ENCODE results near the gene OIT3. TPM values are rescaled to one million over a fixed set of nuclear protein-coding genes. Genes with fewer than 3 reads are reported as not detected.
A peak's percentile ranks its signal among the peaks of the same experiment; 100 is the strongest.

Gene OIT3
- total and polyA plus RNA-seq, 2 of the 8 experiments (the other 6 are each of a cell fraction or from before 2014, with no cell fraction given) = not detected

DNA sequence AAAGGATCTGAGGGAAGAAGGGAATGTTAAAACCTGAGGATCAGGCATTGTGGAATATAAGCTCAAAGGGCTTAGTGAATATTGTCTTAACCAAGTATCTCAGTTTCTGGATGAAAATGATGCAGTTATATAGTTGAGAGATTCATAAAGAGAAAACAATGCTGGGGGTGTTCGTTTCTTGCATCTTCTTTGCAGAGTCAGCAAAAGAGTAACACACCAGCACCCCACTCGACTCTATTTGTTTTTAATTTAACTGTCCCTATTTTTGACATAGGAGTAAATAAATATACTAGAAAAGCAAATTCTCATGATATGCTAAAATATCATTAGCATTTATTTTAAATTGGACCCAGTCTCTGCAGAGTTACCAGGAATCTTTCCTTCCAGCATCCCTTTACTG is 7.6 kb upstream of the OIT3 start:
- Histone ChIP-seq H4K20me1 (replicated peaks in 1 of 2; ENCODE audit: control insufficient read depth in 1 of 2, insufficient read depth in 2 of 2, low read length in 2 of 2) (no peaks in the 10 kb centered on the region), H3K18ac (ENCODE audit: extremely low read depth, low read length) (no peak overlapping the region), H3K9ac (replicated peaks in 1 of 4; ENCODE audit: extremely low read depth in 1 of 4, low read depth in 3 of 4, low read length in 3 of 4) (no peak overlapping the region), H4K91ac (replicated peaks; ENCODE audit: insufficient read length, low read length) (no peak overlapping the region), H3K56ac (replicated peaks; ENCODE audit: insufficient read length, low read depth, low read length) (no peak overlapping the region), H2BK5ac (ENCODE audit: low read depth, low read length) (no peak overlapping the region), H3K4me3 (ENCODE audit: extremely low read depth in 1 of 4, insufficient read depth in 2 of 4, low read depth in 3 of 4, low read length in 4 of 4) (peak overlapping the region in 1 of 4 experiments; percentile 8; a peak in 1 of 8 replicates), H2BK20ac (ENCODE audit: low read length) (no peak overlapping the region), H2AFZ (ENCODE audit: low read length) (no peak overlapping the region), H3K79me1 (ENCODE audit: low read depth, low read length) (no peaks in the 10 kb centered on the region), H3K14ac (ENCODE audit: insufficient read length) (no peak overlapping the region), H3K4ac (replicated peaks; ENCODE audit: insufficient read length, low read depth, low read length) (no peak overlapping the region), H3K27ac (ENCODE audit: low read depth, low read length) (no peak overlapping the region), H2AK5ac (ENCODE audit: low read depth, low read length) (no peak overlapping the region), H3K4me2 (ENCODE audit: insufficient read depth in 1 of 2, low read depth in 2 of 2, low read length in 2 of 2) (no peak overlapping the region; a peak in 1 of 4 replicates), H4K8ac (ENCODE audit: extremely low read depth, insufficient read depth, low read length) (no peak overlapping the region), H3K23me2 (ENCODE audit: low read depth, low read length) (no peaks in the 10 kb centered on the region), H3K27me3 (replicated peaks in 1 of 4; ENCODE audit: control insufficient read depth in 3 of 4, extremely low read depth in 1 of 4, insufficient read depth in 3 of 4, low read length in 3 of 4) (no peaks in the 10 kb centered on the region), H2BK15ac (ENCODE audit: low read length) (no peak overlapping the region), H4K5ac (ENCODE audit: insufficient read length, low read depth, low read length) (no peak overlapping the region), H3K23ac (ENCODE audit: insufficient read length) (no peak overlapping the region), H2BK120ac (replicated peaks; ENCODE audit: low read depth, low read length) (no peak overlapping the region), H3K36me3 (ENCODE audit: control insufficient read depth in 2 of 4, insufficient read depth in 4 of 4, low read length in 3 of 4) (peaks cover 0 to 20% (median 6%) of the 10 kb centered on the region in 4 experiments; a peak in 4 of 8 replicates), H3K79me2 (ENCODE audit: control insufficient read depth in 1 of 2, insufficient read depth in 2 of 2, low read length in 2 of 2) (no peaks in the 10 kb centered on the region), H3K9me3 (ENCODE audit: insufficient read depth in 2 of 2, low read depth in 1 of 2, low read length in 1 of 2) (no peaks in the 10 kb centered on the region), H2BK12ac (ENCODE audit: low read depth, low read length) (no peak overlapping the region), H3K4me1 (replicated peaks in 1 of 4; ENCODE audit: control insufficient read depth in 3 of 4, insufficient read depth in 4 of 4, low read length in 3 of 4) (peaks cover 3 to 17% (median 11%) of the 10 kb centered on the region in 4 experiments)
- no peak for FAIRE-seq
- TF ChIP-seq, protein P1, sequence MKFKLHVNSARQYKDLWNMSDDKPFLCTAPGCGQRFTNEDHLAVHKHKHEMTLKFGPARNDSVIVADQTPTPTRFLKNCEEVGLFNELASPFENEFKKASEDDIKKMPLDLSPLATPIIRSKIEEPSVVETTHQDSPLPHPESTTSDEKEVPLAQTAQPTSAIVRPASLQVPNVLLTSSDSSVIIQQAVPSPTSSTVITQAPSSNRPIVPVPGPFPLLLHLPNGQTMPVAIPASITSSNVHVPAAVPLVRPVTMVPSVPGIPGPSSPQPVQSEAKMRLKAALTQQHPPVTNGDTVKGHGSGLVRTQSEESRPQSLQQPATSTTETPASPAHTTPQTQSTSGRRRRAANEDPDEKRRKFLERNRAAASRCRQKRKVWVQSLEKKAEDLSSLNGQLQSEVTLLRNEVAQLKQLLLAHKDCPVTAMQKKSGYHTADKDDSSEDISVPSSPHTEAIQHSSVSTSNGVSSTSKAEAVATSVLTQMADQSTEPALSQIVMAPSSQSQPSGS (IDR thresholded peaks at IDR 0.05; ENCODE audit: low read length) = no peak
- peak; percentile 58 for TF ChIP-seq MAFK (IDR thresholded peaks at IDR 0.05; ENCODE audit: low read depth, low read length)
- POLR2A ChIA-PET (ENCODE audit: partially characterized antibody) = no interaction called here
- CTCF ChIA-PET (ENCODE audit: partially characterized antibody) = interaction anchor here (0.6 to 1.0 kb wide), 2 partner anchors 521 to 522 kb away, joined by 3 read pairs; no protein-coding TSS in a partner anchor
- WGBS, 2 experiments (ENCODE audit: extremely low coverage in 1 of 2, insufficient coverage in 1 of 2, insufficient read length in 1 of 2, insufficient replicate concordance in 2 of 2, low coverage in 1 of 2, low lambda C conversion rate in 2 of 2, missing lambda C conversion rate in 1 of 2) = 72% methylated on average over 2 of the region's 2 CpGs; no CpG with 5 or more reads in 1 of the 2 experiments
- DNase-seq (ENCODE audit: low read depth in 1 of 2, low spot score in 2 of 2) = no peak

Measured in H1 (cell line).